GM19455 (cell line): Measurements from ENCODE around the gene NLGN2.
"Not testable (repeated sequence)": the region's sequence is repeated elsewhere in the genome, so short reads cannot be mapped to it uniquely, and the experiment has no call there.

Experiments used
- ATAC-seq: cut with Tn5 transposase; IDR thresholded peaks from one replicate; pipeline ENCODE4 v1.9.1; 2021; ENCODE audit not compliant: unreplicated experiment

NLGN2 gene

GRCh38 chr17:7407485-7408251 is at the start of gene NLGN2:
Gene NLGN2, plus strand, starts transcription at chr17:7407845. Its CDS starts 411 bp downstream, at chr17:7408256.
- ATAC-seq, result no peak

- no peak for ATAC-seq
Observed at GRCh38 chr17:7361906-7362305, 45.7 kb upstream of the NLGN2 start.

- no peak for ATAC-seq
Observed at GRCh38 chr17:7363311-7363710, 44.3 kb upstream of the NLGN2 start.

- ATAC-seq, result not testable (repeated sequence)
Observed at GRCh38 chr17:7365963-7366362, 41.7 kb upstream of the NLGN2 start.

- ATAC-seq, result no peak
Observed at GRCh38 chr17:7367083-7367482, 40.6 kb upstream of the NLGN2 start.

GRCh38 chr17:7367918-7368598 is 39.6 kb upstream of the NLGN2 start:
- ATAC-seq, result no peak

- not testable (repeated sequence) for ATAC-seq
Observed at GRCh38 chr17:7368599-7368994, 39.0 kb upstream of the NLGN2 start.

- no peak for ATAC-seq
Observed at GRCh38 chr17:7369825-7370224, 37.8 kb upstream of the NLGN2 start.

GRCh38 chr17:7370853-7371252 is 36.8 kb upstream of the NLGN2 start:
- ATAC-seq, result no peak

- ATAC-seq, result no peak
Observed at GRCh38 chr17:7374353-7374752, 33.3 kb upstream of the NLGN2 start.

GRCh38 chr17:7379134-7379533 is 28.5 kb upstream of the NLGN2 start:
- ATAC-seq, result no peak

- no peak for ATAC-seq
Observed at GRCh38 chr17:7380321-7380720, 27.3 kb upstream of the NLGN2 start.

GRCh38 chr17:7380855-7381683 is 26.6 kb upstream of the NLGN2 start, which contains the start of gene TNK1:
Gene TNK1, plus strand, starts transcription at chr17:7381089. Its CDS starts 1,838 bp downstream, at chr17:7382927.
- ATAC-seq, result no peak

- no peak for ATAC-seq
Observed at GRCh38 chr17:7382901-7383300, 24.7 kb upstream of the NLGN2 start.

- ATAC-seq, result no peak
Observed at GRCh38 chr17:7383371-7383741, 24.3 kb upstream of the NLGN2 start.

- ATAC-seq, result peak; percentile 60
Observed at GRCh38 chr17:7383742-7384488, 23.7 kb upstream of the NLGN2 start.

GRCh38 chr17:7384489-7385081 is 23.1 kb upstream of the NLGN2 start:
- no peak for ATAC-seq

GRCh38 chr17:7388856-7389255 is 18.8 kb upstream of the NLGN2 start:
- ATAC-seq, result no peak

GRCh38 chr17:7389924-7390910 is 17.4 kb upstream of the NLGN2 start:
- ATAC-seq, result no peak
